ENCODE measurements around the gene LHFPL2.
"Not testable (repeated sequence)": the region's sequence is repeated elsewhere in the genome, so short reads cannot be mapped to it uniquely, and the experiment has no call there.

The LHFPL2 gene

DNA sequence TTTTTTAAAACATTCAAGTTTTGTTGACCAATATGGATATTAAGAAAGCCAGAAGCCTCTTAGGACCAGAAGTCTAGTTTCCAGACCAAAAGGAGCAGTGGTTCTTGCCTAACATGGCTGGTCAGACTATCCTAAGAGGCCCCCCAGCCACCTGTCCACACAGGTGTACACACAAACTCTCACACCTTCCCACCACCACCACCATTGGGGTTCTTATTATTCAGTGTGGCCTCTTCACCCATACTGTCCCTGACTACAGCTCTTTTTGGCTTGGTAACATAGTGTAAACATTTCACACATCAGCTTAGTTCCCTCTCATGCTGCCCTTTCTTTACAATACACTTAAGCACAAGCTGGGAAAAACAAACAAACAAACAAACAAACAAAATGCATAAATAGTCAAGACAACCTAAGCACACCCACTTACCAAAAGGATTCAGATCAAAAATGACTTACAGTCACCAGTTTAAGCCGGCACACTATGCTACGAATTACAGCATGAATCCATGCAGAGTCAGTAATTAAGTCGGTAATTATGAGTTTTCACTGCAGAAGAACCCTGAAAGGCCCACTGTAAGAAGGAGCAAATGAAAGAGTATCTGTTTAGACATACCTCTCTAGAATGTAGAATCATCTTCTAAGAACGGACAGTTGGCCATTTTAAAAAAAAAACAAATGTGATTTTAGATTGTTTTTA lies 9.5 kb downstream of the LHFPL2 start:
- no peak for DNase-seq

DNA sequence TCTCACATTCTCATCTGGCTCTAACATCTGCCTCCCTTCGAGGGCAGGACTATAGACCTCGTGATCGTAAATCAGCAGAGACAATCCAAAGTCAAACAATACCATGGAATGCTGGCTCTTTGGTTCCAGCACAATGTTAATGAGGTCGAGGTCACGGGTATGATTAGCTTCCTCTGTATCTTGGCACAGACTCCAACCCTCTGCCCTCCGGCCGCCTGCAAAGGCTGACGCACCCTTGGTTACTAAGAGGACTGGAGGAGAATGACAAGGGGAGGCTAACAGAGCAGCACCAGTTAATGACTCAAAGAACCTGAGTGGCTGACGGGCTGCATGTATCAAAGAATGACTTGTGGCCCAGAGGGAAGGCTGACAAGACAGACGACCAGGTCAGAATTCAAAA lies 10.1 kb downstream of the LHFPL2 start:
- no peak for DNase-seq

DNA sequence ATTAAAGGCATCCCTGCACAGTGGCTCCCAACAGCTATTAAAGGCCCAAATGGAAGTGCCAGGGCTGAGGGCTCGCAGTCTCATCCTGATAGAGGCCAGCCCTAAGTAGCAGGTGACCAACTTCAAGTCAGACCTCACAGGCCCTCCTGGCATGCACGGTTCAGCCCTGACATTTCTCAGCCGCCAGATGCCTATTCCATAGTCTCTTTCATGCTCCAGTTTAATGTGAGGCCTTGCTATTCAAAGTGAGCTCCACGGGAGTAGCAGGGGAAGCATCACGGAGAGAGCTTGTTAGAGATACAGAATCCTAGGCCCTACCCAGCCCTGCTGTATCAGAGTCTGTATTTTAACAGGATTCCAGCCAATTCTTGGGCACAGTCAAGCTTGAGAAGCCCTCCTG lies 11.1 kb downstream of the LHFPL2 start:
- no peak for DNase-seq

DNA sequence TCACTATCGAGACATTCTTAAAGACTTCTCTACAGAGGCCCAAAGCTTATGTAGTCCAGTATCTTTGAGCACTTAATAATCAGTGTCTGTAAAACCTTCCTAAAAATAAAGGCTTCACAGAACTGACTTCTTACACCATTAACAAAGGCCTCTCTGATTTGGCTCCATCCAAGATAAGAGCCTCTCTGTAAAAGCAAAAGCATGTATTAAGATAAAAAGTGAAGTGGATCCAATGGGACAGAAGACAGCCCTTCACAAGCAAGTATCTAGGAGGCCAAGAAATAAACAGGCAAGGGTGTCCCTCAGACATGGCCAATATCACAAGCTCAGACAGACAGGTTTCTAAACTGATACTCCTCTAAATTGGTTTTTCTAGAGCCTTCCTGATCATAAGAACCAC lies 11.9 kb downstream of the LHFPL2 start:
- DNase-seq = no peak

DNA sequence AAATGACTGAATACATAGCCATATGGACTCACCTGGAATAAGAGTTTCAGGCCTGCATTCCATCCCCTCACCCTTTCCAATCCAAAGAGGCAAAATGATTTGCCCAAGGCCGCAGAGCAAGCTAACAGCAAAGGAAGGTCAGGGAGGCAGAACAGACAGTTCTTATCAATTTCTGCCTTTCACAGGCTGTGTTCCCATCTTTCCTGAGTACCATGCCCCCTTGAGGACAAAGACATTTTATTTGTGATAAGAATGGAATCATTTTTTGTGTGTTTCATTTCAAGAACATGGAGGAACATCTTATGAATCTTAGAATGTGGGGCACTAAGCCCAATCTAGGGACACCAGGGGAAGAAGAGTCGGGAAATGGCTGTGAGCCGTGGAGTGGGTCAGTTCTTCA lies 13.9 kb downstream of the LHFPL2 start:
- DNase-seq = no peak

DNA sequence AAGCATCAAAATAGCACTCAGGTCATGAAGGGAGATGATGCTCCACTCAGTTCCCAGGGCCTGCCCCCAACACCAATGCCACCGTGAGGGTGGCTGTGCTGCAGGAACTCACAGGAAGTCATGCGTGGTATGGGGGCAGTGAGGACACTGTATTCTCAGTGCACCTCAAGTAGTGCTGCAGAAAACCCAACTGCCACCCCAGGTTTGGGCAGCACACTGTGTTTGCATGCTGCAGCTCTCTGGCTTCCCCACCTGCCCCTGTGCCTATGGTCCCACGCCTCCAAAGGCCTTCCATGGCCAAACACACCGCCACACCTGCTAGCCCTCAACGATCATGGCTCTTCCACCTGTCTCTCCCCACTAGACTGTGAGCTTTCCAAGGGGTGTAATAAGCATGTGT lies 14.3 kb downstream of the LHFPL2 start:
- DNase-seq = no peak

DNA sequence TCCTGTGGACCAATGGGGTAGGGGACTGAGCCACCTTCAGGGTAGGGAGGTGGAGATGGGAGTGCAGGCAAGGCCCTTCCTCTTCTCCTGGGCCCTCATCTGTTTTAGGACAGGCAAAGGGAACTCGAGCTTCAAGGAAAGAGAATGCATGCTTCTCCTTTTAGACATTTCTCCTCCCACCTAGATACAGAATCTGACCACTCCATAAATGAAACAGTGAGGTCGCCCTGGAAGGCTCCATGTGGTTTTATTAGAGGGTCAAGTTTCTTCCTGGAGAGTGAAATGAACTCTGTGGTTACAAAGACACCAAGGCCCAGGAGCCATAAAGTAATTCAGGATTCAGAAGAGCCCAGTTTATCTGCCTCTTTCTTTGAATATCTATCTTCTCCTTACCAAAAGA lies 14.9 kb downstream of the LHFPL2 start:
- DNase-seq = no peak

DNA sequence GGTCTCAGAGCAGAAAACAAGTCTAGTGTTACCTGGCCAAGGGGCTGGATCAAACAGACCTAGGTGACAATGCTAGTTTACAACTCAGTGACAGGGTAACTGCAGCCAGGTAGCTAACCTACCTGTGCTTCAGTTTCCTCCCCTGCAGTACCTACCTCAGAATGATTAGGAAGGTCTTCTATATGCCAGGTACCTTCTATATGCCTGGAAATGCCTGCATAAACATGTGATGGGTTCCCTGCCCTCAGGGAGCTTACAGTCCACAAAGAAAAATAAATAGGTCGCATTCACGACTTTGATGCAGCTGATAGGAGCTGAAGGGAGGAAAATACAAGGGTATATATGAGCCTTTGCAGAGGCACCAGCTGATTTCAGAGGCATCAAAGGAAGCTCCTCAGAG lies 16.1 kb downstream of the LHFPL2 start:
- no peak for DNase-seq

DNA sequence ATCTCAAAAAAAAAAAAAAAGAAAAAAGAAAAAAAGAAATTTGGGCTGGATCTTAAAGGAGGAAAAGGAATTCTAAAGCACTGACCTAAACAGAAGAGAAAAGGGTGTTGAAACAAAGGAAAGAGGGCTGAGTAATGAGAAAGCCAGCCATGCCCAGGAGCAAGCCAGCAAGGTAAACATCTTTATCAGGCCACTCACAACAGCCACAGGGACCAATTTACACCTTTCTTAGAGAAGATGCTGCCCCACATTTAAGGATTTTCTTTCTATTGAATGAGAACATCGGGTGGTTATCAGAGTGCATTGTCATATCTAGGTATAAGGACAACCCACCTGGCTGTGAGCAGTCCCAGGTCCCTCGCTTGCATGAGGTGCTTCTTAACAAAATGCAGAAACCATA lies 16.6 kb downstream of the LHFPL2 start:
- no peak for DNase-seq

DNA sequence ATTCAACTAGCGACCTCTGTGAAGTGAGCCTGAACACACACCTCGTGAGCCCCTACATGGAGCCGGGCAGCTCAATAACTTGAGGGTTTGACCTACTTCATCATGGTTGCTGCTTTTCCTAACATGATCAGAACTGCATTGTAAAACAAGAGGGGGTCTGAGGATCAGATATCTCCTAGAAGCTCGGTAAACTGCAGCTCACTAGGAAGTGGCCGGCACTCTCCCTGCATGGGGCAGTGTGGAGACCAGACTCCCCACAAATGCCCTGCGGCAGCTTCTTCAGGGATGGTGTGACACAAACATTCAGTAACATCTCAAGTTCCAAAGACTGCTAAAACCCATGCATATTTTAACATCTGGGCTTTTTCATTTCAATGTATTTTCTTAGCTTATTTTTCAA lies 18.5 kb downstream of the LHFPL2 start:
- DNase-seq = no peak

DNA sequence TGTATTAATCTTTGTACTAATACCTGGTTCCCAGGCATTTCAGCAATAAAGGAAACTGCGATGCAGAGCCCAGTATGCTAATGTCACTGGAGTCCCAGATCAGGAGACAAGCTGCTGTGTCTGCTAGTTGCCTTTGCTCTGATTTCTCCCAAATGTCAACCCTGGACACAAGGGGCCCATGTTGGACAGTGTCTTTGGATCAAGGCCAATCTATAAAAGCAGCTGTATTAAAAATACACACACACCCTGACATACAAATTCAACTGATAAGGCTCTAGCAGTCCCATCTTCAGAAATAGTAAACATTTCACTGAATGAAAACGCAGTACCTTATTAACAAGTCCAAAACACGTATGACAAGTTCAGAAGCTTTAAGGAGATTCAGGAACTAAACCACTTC lies 18.9 kb downstream of the LHFPL2 start:
- no peak for DNase-seq

DNA sequence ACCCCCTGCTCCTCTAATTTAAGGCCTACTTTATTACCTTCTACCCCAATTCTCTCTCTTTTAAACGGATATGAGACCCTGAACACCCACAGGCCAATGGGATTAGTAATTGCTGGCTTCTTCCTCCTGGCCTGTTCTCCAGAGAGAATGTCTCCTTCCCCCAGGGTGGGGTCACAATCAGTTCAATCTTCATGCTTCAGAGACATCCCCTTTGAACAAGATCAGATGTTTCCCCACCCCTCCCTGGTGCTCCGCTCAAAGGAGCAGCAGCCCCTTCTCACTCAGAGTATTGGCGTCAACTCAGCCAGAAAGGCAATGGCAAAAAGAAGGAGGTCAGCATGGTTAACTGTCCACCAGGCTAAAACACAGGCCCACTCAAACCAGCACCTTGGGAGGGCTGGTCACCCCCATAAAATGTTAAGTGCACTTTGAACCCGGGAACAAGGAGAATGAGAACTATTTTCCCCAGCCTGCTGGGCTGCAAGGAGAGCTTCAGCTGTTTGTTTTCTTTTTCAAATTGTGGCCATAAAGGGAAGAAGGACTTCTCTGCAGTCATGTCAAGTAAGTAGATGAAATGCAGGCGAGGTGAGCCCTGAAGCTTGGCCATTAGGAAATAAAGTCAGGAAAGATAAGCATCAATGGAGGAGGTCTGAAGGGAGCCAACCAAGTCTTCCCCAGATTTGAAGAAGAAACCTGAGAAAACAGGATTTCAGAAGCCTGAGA lies 20.1 kb downstream of the LHFPL2 start:
- DNase-seq = no peak

DNA sequence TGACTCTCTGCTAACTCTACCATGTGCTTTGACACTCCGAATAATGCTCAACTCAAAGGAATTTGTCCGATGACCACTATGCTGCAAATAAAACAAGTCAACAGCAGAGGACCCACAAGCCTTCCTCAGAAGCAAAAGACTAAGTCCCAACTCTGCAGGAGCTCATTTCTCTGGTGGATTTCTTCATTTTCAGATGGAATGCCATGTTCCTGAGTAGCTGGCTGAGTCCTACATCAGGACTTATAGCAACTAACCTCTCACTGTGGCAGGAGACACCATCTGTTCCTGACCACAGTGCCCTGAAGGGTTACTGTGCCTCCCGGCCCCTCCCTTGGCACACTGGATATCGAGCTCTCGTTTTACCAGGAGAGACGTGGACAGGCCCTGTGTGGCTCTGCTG lies 20.8 kb downstream of the LHFPL2 start:
- no peak for DNase-seq

DNA sequence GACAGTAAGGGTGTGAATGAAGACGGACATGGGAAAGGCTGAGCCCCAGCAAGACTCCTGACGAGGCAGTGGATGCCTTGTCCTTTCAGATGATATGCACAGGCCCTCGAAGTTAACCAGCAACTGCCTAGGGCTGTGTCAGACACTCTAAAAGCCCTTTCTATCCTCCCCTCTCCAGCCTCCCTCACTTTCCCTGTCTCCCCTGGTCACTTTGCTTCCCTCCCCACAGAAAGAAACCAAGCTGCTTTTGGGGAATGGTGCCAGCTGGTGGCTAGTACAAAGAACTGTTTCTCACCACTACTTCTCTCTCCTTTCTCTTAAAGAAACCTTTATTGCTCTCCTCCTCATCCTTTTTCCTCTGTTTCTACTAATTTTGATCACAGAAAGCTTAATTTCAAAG lies 21.4 kb downstream of the LHFPL2 start:
- DNase-seq = no peak

DNA sequence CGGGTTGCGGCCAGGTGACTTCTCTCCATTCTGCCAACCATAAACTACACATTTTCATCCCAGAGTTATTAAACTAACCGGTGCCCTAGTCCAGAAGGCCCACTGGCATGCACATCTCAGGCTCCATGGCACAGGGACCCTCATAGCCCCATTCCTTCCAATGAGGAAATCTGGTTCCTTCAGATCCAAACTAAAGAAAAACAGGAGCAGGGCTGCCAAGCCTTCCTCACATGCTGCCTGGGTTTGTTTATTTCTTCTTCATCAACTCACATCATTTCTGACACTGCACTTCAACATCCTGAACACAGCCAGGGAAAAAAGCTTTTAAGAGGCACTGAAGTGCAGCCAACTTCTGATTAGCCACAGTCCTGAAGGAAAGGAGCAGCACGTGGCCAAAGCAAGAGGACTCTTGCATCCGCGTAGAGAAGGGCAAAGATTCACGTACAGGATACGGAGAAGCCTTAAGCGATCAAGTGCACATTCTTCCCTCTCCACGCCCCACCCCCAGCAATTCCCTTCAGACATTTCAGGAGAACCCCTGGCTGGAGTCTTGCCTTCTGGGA lies 22.5 kb downstream of the LHFPL2 start:
- no peak for DNase-seq

DNA sequence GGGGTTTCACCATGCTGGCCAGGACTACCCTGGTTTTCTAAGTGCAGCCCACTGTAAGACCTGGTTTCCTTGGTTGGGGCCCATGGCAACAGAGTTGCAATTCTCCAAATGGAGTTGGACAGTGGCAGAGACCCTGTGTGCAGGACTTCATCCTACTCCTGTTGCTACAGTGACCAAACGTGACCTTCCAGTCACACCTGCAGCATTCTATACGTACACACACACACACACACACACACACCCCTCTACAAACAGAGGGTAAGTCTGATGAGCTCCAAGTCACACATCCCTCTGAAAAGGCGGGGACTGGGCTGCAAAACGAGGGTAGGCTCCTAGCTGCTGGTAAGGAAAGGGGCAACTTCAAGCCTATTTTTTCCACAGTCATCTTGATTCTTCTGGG lies 23.6 kb downstream of the LHFPL2 start:
- DNase-seq = no peak

DNA sequence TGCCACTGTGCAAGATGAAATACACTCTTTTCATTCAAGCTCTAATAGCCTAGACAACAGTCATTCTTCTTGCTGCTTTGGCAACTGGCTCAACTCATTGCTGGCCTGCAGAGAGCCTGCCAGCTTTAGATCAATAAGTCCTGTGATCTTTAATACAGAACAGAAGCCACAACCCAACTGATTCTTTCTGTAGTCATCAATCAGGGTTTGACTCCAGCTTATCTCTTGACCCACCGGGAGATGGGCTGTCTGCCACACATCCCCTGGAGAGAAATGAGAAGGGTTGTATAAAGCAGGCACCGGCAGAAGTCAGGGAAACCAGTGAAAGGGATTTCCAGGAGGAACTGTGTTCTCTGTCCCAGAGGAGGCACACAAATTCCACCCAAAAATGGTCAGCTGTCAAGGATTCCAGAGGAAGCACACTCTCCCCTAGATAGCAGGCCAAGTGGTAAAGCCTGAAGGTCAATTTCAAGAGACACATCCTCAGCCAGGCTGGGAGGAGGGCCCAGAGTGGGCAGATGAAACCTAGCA lies 24.5 kb downstream of the LHFPL2 start:
- no peak for DNase-seq

DNA sequence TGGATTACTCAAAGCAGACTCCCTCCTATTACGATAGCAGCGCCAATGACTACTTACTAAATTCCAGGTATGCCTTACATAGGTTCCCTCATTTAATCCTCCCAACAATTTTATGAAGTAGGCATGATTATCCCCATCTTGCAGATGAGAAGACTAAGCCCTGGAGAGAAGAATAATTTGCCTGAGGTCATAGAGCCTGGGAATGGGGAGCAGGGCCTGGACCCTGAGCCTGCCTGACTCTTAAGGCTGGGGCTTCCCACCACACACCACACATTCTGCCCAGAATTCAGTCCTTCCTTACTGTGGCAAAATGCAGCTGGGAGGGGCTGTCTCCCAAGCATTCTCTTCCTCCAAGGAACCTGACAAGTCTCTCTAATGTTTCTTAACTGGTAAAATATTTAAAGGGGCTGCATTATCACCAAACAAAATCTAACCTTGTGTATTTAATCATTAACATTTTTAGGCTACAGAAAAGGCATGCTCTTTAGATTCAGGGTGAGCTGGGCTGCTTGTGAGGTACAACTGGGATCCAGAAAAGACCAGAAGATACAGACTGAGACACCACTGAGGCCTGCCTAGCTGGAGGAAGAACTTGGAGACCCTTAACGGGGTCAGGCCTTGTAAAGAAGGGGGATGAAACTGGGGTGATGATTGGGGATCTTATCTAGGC lies 26.1 kb downstream of the LHFPL2 start:
- no peak for DNase-seq

DNA sequence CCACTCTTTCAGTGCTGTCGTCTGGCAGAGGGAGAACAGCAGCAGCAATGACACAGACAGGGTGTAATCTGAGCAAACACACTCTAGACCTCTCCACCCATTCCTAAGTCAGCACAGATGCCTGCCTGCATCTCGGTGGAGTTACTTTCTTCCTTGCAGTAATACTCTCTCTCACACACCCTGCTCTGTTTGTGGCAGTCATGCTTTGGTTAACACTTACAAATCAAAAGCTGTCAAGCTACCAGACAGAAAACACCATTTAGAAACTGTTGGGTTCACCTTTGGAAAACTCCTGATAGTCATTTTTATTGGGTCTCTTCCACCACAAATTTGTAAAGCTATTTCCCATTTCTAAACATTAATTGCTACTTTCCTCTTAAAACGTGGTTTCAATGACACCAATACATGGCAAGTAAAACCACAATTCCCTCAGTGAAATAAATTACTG lies 27.3 kb downstream of the LHFPL2 start:
- DNase-seq = no peak

DNA sequence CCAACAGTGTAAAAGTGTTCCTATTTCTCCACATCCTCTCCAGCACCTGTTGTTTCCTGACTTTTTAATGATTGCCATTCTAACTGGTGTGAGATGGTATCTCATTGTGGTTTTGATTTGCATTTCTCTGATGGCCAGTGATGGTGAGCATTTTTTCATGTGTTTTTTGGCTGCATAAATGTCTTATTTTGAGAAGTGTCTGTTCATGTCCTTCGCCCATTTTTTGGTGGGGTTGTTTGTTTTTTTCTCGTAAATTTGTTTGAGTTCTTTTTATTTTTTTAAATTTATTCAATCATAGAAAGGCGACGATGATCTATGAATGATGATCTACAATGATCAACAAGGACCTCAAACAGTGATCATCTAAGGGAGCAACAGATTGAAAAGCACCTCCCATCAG lies 28.5 kb downstream of the LHFPL2 start:
- not testable (repeated sequence) for DNase-seq

DNA sequence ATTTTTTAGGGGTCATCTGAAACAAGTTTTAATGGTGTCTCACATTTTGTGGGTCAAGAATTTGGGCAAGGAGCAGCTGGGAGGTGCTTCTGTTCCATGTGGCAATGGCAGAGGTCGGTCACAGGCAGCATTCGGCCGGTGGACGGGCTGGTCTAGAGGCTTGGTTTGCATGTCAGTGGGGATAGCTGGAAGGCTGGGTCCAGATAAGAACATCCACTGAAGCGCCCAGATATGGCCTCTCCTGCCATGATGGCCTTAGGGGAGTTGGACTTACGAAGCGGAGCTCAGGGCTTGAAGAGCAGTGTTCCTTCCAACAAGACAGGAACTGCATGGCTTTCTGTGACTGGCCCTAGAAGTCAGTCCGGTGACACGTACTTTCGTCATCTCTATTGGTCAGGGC lies 30.3 kb downstream of the LHFPL2 start:
- DNase-seq = no peak

DNA sequence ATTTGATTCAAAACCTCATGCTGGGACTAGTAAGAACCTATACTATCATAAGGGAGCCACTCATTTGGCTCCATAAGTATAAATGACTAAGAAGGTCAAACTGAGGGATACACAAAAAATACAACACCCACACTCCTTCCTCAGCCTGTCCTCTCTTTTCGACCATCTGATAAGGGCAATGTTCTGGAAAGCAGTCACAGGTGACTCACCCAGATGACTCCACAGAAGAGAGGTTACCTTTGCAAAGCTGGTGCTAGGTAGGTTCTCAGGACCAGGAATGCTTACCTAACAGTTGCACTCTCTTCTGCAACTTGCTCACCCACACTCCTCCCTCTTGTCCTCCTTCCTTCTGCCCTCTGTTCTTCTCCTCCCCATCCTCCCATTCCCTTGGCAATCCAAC lies 32.9 kb downstream of the LHFPL2 start:
- no peak for DNase-seq

DNA sequence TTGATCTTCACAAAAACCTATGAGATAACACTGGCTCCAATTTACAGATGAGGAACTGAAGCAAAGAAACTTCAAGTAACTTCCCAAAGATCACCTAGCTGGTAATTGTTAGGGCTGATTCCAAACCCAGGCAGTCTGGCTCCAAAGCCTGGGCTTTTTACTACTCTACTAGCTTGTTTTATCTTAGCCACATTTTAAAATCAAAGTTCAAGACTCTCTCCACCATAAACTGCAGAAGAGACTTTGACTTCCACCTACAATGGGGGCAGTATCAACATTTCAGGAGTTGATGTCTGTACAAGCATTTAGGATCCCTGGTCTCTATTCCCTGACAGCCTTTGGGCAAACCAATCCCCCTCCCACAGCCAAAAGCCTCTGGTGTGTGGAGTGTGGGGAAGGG lies 33.8 kb downstream of the LHFPL2 start:
- no peak for DNase-seq

DNA sequence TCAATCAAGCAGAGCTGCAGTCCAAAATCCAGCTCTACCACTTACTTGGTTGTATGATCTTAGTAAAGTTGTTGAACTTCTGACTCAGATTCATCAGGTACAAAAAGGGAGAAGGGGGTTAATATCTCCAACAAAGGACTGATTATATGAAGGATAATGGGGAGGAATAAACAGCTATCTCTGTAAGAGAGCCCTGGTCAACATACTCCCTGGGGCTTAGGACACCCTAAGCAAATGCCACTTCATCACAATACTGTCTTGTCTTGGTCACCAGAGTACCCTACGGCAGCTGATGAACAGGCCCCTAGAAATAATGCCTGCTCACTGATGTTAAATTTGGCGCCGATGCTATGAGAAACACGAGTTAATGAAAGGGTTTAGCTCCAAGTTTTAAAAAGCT lies 34.8 kb downstream of the LHFPL2 start:
- DNase-seq = no peak
